GM19035 (cell line): ENCODE measurements around the gene MRNIP.
A peak's percentile ranks its signal among the peaks of the same experiment; 100 is the strongest.

Source experiments
- ATAC-seq: cut with Tn5 transposase; IDR thresholded peaks from one replicate; pipeline ENCODE4 v1.9.1; 2021; ENCODE audit not compliant: unreplicated experiment

MRNIP gene, protein sequence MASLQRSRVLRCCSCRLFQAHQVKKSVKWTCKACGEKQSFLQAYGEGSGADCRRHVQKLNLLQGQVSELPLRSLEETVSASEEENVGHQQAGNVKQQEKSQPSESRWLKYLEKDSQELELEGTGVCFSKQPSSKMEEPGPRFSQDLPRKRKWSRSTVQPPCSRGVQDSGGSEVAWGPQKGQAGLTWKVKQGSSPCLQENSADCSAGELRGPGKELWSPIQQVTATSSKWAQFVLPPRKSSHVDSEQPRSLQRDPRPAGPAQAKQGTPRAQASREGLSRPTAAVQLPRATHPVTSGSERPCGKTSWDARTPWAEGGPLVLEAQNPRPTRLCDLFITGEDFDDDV

DNA sequence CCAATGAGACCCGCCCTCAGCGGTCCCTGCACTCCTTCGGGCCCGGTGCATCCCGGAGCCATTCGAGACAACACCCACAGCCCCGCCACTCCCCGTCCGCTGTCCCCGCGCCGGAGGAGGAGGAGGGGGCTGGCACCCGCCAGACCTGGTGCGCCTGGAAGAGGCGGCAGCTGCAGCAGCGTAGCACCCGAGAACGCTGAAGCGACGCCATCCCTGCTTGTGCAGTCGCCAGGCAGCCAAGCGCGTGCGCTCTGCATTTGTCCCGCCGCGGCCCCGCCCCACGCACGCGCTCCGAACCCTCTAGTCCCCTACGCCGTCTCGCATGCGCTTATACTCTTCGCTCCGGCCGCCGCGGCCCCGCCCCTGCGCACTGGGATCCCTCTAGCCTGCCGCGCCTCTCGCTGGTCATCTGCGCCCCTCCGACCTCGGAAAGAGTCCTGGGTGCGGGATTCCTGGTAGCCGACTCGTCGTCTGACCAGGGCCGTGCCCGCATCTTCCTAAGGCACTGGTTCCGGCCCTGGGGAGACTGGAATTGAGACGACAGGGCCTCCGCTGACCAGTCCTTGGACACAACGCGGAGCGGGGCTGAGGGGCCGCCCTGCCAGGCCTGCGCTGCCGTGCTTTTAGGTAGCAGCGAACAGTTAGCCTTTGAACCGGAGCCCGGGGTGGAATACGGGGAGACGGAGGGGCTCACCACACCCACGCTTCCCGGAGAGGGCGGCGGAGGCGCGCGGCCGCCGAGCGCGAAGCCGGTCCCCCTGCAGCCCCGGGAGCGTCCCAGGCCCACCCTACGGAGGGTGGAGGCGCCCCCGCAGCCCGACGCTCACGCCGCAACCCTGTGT lies at the start of gene MRNIP:
Gene MRNIP, minus strand, starts transcription at position 232 of the 842 bp plus-strand sequence. Its CDS starts 21 bp downstream, at position 211.
- ATAC-seq: peak; percentile 97

DNA sequence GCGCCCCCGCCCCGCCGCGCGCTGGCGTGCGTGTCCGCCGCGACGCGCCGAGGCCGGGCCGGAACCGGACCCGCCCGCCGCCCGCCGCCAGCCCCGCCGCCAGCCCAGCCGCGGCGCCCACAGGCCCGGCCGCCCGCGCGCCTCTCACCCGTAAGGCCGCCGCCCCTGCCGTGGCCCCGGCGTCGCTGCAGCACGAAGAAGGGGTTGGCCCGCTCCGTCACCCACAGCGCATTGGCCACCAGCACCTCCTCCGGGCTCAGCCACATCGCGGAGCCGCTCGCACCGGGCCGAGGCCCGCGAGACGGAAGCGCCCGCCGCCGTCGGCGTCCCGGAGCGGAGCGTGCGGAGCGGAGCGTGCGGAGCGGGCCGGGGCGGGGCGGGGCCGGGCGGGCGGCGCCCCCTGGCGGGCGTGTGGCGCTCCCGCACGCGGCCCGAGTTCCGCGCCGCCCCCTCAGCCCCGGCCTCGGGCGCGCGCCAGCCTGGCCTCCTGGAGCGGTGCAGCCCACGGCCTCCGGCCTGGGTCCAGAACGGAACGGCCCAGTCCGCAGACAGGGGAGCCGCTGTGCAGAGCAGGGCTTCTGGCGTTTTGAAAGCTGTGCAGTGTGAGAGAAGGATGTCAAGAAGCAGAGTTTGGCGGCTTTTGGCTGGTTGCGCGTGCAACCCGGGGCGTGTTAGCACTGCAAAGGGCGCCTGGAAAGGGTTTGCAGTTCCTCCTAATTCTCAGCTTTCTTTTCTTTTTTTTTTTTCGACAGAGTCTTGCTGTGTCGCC lies 49.1 kb upstream of the MRNIP start, which contains the start of gene TBC1D9B:
Gene TBC1D9B, minus strand, starts transcription at position 342 of the 769 bp plus-strand sequence. Its CDS starts 76 bp downstream, at position 266.
- peak; percentile 77 for ATAC-seq

DNA sequence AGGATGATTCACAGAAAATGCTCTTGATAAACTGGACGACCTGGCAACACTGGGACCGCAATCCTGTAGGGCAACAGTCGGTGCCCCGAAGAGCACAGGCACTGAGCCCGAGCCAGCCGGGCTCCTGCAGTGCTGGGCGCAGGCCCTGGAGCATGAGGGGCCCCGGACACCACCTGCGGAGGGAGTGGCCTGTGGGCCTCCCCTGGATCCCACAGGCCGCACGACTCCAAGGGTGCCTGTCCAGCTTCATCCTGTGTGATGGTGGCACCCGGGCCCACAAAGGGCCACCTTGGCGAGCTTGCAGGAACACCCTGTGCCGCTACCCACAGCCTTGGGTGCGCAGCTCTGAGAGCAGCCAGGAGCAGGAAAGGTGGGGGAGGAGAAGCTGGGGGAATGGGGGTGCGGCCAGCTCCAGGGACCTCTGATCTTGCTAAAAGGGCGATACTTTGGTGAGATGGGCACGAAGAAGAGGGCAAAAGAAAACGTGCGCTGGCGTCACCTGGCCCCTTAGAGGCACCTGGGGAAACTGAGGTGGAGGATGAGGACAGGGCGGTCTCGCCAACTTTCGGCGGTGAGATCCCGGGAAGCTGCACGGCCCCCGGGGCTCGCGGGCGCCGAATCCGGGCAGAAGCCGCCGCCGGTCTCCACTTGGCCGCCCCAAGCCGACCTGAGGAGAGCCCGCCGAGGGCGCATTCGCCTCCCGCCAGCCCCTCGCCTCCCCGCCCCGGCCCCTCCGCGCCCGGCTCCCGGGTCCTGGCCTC lies 48.4 kb upstream of the MRNIP start:
- peak; percentile 19 for ATAC-seq

DNA sequence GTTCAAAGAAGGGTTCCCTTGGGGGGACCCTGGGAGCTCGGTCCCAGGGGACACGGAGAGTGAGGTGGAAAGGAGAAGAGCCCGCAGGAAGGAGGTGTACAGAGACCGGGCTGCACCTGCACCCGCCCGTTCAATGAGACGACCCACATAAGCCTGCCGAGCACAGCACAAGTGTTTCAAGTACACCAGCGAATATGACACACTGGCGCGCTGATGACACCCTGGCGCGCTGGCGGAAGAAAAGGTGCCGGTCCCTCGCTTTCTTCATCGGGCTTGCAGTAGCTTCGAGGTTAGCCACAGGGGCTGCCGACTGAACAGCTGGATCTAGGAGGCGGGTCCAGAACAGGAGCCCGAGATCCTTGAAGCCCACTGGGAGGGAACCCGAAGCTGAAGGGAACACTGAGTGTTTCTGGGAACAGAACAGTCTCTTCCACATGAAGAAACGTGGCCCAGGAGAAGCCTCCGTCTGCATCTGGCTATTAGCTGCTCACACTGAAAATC lies 47.7 kb upstream of the MRNIP start:
- no peak for ATAC-seq

DNA sequence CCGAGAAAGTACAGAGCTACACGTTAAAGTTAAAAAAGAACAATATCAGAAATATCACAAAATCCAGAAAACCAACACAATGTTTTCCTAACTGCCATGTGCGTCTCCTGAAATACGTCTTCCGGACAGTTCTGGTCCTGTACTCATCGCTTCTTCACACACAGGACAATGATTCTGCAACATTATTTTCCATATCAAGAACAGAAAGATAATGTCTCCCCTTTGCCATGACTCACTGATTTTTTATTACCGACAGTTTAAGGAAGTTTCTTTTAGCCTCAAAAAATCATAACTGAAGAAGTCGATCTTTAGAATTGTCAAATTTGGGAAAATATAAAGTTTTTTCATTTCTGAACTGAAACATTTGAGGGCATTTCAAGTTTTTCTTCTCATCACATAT lies 46.5 kb upstream of the MRNIP start:
- ATAC-seq: no peak

DNA sequence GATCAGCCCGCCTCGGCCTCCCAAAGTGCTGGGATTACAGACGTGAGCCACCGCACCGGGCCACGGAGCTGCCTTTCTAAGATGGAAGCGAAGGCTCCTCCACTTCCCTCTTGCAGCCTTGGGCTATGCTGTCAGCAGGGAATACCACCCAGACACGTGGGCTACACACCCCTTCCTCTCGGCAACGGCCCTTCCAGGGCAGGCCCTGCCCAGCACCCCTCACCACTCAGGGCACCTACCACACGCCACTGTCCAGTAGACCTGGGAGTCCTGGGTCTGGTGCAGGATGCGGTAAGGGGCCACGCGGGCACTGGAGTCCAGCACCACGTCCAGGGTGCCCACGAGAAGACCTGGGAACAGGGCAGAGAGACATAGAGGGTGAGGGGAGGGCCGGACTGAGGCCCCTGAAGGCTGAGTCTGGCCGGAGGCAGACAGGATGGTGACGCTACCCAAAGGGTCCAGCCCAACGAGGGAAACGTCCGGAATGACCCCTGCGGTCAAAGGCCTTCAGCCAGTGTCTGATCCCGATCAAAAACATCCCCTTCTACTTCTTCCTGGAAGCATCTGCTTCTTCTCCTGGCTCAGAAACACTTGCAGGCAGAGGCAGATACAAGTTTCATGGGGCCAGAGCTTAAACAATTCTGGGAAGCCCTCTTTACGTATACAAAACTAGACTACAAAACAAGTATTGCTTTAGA lies 46.0 kb upstream of the MRNIP start:
- no peak for ATAC-seq

DNA sequence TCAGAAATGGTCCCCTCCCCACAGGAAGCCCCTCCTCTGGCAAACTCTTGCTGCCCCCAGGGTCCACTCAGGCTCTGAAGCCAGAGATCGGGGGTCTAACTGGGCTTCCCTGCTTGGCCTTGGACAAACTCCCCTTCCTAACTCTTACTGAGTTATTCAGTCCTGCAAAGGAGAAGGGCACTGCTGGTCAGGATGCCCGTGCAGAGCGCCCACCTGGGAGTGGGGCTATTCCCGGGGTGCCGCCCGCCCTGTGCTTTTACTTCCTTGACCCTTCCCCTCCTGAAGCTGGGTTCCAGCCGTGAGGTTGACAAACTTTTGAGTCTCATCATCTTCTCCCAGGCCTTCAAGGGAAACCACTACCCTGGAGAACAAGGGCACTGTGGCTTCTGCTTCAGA lies 44.1 kb upstream of the MRNIP start:
- ATAC-seq: no peak

DNA sequence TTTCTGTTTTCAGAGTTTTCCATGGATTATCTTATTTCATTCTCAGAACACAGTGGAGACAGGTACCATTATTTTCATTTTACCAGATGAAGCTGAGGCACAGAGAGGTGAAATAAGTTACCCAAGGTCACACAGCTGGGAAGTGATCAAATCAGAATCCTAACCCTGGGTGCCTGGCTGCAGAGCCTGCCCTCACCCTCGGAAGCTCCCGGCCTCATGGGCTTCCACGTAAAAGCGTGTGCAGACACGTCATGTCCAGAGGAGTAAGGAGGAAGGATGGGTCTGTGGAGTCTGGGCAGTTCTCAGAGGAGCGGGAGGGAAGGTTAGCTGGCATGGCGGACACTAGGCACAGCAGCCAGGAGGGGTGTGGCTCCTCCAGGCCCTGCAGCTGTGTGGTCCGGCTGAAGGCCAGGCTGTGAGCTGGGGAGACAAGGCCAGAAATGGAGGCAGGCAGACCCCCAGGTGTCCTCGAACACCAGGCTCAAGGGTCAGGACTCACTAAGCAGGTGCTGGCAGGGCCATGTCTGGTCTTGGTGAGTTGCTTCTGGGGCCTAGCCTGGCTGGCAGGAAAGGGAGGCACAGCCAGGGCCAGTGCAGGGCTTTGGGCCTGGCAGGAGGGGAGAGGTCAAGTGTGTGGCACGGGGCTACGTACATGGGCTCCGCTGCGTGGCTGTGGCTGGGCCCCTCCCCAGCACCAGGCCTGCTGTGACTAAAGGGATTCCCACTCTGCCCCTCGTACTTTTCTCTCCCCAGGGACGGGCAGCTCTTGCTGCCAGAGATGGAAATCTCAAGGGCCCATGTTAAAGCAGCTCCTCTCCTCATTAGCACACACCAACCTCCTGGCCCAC lies 43.5 kb upstream of the MRNIP start:
- ATAC-seq: no peak

DNA sequence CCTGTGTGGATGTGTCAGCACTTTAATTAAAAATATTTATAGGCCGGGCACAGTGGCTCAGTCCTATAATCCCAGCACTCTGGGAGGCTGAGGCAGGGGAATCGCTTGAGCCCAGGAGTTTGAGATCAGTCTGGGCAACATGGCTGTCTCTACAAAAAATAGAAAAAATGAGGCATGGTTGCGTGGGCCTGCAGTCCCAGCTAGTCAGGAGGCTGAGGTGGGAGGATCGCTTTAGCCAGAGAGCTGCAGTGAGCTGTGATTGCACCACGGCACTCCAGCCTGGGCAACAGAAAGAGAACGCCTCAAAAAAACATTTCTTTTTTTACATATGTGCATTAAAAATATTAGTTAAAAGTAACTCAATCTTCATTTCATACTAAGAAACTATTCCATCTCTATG lies 42.8 kb upstream of the MRNIP start:
- no peak for ATAC-seq

DNA sequence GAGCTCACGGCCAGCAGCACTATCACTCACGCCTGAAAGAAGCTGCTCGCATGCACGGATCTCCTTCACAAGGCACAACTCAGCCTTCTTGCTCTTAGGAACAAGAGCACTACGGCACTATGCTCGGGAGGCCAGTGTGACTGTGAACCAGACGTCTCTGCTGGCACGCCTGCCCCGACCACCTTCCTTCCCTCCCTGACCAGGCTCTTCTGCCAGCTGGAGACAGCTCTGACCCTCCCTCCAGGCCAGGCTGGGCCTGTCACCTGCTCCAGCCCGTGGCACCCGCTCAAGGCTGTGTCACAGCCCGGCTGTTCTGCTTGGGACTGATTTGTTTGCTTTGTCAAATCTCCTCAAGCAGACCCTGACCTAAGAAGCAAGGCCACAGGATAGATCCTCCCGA lies 42.1 kb upstream of the MRNIP start:
- ATAC-seq: no peak

DNA sequence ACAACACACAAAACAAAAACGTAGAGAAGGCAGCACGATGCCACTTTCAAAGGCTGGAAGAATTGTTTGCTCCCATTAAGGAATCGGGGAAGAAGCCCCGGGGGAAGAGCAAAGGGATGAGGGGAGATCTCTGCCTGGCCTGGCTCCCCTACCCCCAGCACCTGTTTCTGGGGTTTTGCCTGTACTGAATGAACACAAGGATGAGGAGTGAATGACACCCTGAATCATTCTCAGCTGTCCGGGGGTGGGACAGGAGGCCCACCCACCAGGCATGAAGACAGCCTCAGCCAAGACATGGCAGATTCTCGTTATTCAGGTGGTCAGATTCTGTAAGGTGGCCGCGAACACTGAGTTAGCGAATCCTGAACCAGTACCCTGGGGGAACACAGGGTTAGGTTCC lies 41.6 kb upstream of the MRNIP start:
- no peak for ATAC-seq

DNA sequence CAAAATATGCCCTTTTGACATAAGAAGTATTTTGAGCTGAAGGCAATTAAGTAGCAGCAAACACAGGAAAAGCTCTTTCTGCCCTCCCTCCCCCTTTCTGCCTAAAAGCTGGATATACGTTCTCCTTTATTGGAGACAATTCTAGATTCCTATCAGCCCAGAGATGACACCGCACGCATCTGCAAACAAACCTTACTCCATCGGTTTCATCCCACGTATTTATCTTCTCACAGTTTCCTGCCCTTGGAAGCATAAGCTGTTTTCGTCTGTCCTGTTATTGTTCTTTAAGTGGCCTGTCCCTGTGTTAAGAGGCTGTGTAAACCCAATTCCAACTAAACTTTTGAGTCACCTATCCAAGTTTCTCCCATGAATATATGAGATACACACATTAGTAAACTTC lies 37.2 kb upstream of the MRNIP start:
- no peak for ATAC-seq

DNA sequence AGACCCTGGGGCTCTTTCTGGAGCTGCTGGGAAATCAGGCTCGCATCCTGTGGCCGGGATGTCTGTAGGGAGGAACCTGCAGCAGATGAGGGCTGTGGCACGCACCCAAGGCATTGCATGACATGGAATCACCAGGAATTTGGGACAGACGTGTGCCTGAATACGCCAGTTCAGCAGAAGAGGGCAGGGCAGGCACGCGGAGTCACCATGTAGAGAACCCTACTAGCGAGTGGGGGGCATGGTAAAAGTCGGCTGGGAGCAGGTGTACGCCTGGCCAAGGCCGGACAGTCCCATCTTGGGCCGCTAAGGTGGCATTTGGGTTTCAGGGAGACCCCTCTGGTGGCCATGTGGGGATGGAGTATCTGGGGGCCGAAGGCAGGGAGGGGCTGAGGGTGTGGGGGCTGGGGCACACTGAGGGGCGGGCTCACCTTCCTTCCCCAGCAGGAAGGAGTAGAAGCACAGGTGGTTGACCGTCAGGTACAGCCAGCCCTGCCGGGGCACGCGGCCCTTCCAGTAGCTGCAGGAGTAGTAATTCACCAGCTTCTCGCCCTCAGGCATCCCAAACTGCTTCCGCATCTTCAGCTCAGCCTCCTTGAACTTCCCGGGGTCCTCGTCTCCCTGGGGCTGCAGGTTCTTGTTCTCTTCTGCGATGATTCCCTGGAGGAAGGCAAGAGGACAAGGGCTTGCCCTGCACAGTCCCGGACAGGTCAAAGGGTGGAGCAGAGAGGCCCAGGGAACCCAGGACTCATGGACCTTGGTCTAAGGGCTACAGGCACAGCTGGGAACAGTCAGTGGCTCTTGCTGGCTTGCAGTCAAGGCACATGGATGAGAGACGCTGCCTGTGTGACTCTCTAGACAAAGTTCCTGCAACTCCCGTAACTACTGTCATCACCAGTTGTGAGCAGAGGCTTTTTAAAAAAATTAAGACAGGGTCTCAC lies 35.6 kb upstream of the MRNIP start:
- ATAC-seq: no peak

DNA sequence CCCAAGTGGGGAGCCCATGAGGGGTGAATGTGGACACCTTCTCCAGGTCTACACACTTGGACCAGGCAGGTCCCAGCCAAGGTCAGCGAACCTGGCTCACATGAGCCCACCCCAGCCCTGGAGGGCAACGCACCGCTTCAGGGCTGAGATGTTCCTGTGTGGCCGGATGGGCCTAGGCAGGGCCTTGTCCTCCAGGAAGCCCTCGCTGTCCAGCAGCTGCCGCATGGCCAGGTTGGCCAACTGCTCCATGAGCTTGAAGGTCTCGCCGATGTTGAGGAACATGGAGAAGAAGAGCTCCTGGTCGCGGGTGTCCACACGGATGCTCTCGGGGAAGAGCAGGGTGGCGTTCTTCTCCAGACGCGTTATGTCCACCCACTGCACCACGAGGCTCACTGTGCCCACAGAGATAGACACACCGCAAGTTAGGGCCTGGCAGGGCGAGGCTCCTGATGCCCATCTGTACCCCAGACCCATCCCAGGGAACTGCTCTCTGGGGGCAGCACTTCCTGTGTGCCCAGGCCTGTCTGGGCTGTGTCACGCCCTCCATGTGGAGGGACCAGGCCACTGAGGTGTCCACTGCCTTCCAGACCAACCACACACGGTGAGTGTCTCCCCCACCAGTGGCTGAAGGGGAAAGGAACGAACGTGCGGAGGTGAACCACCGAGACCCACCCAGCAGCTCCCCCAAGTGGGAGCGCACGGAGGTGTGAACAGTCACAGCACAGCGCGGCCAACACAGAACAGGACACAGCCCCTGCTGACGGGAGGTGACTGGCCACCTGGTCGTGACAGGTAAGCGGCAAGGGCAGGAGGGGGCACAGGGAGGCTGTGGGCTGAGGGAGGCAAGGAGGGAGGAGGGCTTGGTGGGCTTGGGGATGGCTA lies 34.7 kb upstream of the MRNIP start:
- no peak for ATAC-seq

DNA sequence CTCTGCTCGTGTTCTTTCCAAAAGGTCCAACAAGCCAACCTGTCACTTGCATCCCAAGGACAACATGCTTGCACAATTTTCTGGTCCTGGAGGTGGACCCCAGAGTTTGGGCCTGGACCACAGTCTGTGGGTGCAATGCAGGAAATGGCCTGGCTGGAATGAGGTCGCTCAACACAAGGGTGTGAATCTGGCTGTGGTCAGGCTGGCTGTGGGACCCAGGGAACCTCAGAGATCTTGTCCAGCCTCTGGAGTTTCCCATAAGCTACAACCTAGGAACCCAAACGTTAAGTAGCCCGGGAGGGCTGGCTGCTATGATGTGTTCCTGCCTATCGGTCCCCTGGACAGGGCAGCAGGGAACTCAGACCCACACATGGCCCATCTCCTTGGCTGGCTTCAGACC lies 33.6 kb upstream of the MRNIP start:
- ATAC-seq: no peak

DNA sequence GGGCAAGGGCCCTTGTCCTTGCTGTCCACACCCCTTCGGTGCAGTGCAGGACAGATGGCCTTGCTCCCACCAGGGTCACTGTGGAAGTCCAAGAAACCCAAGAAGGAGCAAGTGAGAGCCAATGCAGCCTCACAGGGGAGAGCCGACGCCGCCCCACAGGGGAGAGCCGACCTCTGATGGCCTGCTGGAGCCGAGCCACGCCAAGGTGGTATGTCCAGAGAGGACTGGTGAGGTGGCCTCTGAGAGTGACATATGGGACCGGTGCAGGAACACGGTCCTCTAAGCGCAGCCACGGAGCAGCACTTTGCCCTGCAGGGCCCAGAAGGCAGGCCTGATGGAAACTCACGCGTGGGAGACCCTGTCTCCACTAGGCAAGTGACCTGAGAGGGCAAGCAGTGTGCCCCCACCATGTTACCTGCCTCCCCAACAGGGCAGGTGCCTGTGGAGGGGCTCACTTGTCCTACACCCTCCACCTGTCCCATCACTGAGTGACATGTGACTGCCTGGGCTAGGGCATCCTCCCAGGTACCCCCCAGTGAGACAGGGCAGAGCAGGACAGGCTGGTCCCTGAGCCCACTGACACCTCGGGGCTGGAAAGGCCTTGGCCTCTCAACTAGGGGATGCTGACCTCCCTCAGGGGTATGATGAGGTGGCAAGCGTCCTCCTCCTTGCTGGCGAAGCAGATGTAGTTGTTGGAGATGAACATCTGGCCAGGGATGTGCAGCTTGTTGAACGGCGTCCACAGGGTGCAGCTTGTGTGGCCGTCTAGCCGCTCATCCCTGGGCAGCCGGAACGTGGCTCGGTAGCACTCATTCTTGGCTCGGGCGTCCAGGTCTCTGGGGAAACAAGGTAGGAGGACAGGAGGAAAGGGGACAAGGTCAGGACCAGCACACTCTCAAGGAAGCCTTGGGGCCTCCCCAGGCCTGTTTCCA lies 32.4 kb upstream of the MRNIP start:
- ATAC-seq: no peak
